Medulla oblongata (tissue), 1 donor: ENCODE results near the gene SCRG1.

ENCODE experiments used
- DNase-seq: peaks from one replicate; pipeline ENCODE4 v3.0.0-alpha.2; 2015; ENCODE audit errors: extremely low spot score

SCRG1 gene

DNA sequence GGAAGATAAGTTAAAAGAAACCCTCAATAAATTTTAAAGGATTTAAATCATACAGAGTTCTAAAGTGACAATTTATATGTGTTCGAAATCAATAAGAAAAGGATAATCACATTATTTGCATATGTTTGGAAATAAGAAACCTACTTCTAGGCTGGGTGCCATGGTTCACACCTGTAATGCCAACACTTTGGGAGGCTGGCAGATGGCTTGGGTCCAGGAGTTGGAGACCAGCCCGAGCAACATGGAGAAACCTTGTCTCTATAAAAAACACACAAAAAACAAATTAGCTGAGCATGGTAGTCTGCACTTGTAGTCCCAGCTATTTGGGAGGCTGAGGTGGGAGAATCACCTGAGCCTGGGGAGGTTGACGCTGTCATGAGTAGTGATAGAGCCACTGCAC is 36.2 kb downstream of the SCRG1 start:
- no peak for DNase-seq

GRCh38 chr4:173360587-173361221 is 38.2 kb downstream of the SCRG1 start:
- DNase-seq = no peak

- DNase-seq = no peak
These were observed 41.0 kb downstream of the SCRG1 start for GRCh38 chr4:173357939-173358338.

- no peak for DNase-seq
These were observed 51.4 kb downstream of the SCRG1 start for GRCh38 chr4:173347467-173347866.

DNA sequence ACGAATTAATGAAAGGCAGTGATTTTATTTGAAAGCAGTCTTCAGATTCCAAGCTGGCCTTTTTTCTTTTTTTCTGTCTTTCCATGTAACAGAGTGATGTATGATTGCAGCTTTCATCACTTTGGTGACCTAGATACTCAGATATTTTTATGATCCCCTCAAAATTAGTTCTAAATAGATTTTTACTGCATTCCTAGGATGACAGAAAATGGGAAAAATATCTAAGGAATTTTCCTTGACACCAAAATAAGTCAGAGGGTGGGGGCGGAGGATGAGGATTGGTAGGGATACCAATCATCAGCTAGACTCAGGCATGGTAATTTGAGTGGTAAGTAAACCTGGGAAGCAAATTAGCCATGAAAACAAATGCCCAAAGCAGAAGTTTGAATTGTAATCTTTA is 52.8 kb downstream of the SCRG1 start:
- no peak for DNase-seq

DNA sequence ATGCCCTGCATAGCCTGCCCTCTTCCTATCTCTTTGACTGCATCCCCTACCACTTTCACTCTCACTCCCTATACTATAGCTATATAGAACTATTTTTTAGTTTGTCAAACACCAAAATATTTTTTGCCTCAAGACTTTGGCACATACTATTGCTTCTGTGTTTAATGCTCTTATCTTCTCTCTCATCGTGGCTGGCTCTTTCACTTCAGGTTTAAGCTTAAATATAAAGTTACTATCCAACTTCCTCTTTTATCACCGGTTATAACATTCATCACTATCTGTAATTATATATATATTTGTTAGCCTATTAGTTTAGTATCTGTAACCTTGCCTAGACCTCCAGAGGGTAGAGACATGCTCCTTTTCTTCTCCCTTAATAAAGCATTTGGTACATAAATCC is 53.3 kb downstream of the SCRG1 start:
- DNase-seq = no peak

- DNase-seq = no peak
These were observed 55.0 kb downstream of the SCRG1 start for GRCh38 chr4:173343832-173344397.

- no peak for DNase-seq
These were observed 61.5 kb downstream of the SCRG1 start for GRCh38 chr4:173337463-173337862.

DNA sequence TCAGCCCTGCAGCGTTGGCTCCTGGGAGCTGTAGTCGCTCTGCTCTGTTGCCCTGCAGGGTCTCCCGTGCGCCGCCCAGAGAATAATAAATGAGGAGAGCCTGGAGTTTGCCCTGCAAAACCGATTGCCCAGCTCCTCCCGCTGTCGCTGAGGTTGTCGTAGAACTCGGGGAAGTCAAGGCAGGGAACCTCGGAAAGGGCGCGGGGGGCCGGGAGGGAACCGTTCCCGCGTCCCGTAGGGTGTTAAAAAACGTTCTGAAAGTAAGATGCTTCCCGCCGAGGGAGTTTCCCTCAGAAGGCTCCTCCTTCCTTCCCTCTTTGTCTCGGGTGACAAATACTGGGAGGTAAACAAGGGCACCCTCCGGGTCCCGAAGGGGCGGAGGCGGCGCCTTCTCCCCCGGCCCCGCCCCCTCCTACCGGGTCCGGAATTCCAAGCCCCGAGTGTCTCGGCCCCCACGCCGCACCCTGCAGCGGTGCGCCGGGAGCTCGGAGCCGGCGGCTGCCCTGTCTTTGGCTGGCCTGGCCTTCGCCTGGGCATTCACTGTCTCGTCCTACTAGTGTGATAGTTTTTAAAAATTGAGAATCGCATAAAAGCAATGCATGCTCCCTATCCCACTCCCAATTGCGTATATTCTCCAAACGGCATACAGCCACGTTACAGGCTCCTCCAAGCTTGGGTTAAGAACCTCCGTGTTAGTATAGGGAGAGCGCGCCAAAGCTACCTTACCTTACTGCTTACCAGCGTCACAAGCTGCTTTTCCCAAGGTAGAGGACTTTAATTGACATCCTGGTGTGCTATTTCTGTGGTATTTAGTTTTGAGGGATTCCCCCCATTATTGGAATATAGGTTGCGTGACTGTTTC is 63.8 kb downstream of the SCRG1 start:
- peak; percentile 64 for DNase-seq
